D341Med (cell line): ENCODE results near the gene GFOD2.
"Not testable (repeated sequence)": the region's sequence is repeated elsewhere in the genome, so short reads cannot be mapped to it uniquely, and the experiment has no call there.

Experiments
- DNase-seq: peaks from one replicate; pipeline ENCODE4 v3.0.0; 2012; ENCODE audit warnings: low spot score

GFOD2 gene, protein sequence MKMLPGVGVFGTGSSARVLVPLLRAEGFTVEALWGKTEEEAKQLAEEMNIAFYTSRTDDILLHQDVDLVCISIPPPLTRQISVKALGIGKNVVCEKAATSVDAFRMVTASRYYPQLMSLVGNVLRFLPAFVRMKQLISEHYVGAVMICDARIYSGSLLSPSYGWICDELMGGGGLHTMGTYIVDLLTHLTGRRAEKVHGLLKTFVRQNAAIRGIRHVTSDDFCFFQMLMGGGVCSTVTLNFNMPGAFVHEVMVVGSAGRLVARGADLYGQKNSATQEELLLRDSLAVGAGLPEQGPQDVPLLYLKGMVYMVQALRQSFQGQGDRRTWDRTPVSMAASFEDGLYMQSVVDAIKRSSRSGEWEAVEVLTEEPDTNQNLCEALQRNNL

DNA sequence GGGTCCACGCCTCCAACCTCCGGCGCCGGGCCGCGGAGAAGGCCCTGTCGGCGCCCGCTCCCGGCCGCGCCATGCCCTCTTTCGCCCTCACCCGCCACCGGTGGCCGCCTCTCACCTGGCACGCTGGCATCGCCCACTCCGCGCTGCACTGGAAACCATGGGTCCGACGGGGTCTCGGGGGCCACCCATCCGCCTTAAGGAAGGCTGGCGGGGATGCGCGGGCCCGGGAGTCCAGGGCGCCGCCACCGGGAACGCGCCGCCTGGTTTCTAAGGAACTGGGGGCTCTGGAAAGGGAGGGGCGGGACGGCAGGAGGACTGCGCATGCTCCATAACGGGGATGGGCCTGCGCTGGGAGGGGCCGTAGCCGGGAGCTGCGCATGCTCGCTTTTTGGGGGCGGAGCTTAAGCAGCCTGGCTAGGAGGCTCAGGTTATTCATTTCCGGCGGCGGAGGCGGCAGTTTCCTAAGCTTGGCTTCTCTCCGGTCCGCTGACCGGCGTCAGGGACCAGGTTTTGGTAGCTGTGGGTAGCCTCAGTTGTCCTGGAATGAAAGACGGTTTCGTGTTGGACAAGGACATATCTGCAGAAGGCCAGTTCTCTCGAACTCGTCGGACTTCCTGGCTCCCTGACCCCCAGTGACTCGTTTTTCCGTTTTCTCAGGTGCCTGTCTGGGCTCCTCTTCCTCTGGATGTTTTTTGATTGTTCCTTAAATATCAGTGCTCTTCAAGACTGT, at the start of gene GFOD2:
Gene GFOD2 (minus strand): TSS at position 269 of the 730 bp plus-strand sequence. CDS start 33,601 bp downstream, outside the sequence.
- peak; percentile 100 for DNase-seq

GRCh38 chr16:67767953-67768352, 48.8 kb upstream of the GFOD2 start:
- DNase-seq = no peak

- peak; percentile 2 for DNase-seq
Observed at GRCh38 chr16:67766291-67766690, 47.2 kb upstream of the GFOD2 start.

GRCh38 chr16:67764158-67764667, 45.1 kb upstream of the GFOD2 start:
- no peak for DNase-seq

DNA sequence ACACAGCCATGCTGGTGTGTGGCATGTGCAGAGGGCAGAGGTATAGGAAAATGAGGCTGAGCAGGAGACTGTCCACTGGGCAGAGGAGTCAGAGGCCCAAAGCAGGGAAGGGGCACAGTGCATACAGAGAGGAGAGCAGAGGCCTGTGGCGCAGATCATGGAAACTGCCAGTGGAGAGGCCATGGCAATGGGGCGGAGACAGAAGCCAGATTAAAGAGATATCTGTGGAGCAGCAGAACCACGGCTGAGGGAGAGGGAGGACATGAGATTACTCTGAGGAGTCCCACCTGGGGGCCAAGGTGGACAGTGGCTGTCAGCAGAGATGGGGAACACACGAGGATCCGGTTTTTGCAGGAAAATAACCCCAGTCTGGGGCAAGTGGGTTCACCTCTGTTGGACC, 44.0 kb upstream of the GFOD2 start:
- no peak for DNase-seq

DNA sequence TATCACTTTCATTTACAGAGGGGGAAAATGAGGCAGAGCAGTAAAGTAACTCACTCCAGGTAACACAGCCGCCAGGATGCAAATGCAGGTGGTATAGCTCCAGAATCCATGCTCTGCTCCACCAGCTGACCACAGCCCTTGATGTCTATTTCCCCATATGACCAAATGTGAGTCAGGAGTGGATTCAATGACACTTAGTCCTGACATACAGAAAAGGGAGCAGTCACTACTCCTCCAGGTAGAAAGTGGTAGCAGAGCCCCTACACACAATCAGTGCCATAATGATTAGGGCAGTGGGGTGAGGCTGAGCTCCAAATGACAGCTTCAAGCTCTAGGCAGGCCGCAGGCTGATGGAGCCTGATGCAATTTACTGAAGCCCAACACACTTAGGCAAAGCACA, 43.3 kb upstream of the GFOD2 start:
- no peak for DNase-seq

DNA sequence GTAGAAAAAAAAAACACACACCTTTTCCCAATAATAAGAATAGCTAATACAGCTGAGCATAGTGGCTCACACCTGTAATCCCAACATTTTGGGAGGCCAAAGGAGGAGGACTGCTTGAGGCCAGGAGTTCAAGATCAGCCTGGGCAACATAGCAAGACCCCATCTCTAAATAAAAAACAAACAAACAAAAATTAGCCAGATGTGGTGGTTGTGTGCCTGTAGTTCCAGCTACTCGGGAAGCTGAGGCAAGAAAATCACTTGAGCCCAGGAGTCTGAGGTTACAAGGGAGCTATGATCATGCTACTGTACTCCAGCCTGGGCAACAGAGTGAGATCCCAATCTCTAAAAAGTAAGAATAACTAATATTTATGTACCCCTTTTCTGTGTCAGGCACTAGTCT, 42.8 kb upstream of the GFOD2 start:
- no peak for DNase-seq

DNA sequence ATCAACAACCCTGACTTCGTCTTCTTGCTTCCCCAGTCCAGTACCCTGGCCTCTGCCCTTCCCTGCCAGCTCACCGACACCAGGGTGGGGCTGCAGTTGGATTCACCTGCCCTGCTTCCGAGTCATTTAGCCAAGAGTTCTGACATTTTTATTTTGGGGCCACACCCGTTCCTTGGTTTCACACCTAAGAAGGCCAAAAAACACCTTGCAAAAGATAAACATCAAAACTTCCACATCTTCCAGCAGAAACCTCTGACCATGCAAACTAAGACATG, 41.8 kb upstream of the GFOD2 start:
- no peak for DNase-seq

DNA sequence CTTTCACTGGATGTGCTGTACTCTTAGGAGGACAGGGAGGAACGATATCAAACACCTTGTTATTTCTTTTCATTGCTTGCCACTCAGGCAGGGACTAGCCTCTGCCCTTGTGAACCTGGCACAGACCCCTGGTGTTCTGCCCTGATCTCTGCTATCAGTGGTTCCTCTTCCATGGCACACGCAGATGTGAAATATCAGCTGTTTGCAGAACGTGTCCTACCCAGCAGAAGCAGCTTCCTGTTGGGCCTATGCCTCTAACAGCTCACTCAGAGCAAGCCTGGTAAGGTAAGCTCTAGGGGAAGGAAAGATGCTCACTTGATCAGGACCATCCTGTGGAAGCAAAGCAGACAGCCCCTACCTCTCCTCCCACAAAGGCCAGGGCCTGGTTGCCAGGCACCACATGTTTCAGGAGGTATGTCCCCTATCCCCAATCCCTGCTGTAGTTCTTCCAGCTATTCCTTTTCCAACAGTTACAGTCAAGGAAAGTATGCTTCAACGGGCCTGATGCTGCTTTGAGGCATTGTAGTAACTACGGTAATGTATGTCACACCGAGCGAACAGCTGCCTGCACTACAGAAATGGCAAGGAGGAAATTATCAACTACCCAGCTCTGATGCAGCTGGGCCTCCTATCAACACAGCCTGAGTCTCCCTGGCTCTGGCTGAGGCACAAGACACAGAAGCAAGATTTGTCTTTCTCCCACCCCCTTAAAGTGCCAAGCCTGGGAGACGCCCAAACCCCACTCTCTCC, 41.3 kb upstream of the GFOD2 start:
- no peak for DNase-seq

GRCh38 chr16:67758966-67759365, 39.9 kb upstream of the GFOD2 start:
- no peak for DNase-seq

DNA sequence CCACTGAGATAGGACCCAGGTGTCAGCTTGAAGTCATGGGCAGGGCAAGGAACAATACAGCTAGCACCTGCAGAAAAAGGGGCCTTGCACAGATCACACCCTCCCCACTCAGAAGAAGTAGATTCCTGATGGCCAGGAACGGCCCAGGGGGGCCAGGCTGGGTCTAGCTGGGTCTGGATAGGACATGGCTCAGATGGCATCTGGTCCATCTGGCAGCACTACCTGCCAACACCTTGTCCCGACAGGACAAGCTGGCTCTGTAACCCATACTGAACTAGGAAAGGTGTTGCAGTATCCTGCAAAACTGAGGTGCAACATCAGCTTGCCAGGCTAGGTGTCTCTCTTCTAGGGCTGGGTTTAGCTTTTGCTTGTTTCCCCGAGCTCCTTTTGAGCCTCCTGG, 38.9 kb upstream of the GFOD2 start:
- DNase-seq = no peak

- no peak for DNase-seq
Observed at GRCh38 chr16:67752641-67753040, 33.5 kb upstream of the GFOD2 start.

DNA sequence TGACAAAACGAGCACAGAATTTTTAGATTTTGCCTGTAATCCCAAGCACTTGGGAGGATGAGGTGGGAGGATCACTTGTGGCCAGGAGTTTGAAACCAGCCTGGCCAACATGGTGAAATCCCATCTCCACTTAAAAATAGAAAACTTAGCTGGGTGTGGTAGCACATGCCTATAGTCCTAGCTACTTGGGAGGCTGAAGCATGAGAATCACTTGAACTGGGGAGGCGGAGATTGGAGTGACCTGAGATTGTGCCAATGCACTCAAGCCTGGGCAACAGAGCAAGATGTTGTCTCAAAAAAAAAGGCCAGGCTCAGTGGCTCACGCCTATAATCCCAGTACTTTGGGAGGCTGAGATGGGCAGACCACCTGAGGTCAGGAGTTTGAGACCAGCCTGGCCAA, 32.2 kb upstream of the GFOD2 start:
- DNase-seq = not testable (repeated sequence)

DNA sequence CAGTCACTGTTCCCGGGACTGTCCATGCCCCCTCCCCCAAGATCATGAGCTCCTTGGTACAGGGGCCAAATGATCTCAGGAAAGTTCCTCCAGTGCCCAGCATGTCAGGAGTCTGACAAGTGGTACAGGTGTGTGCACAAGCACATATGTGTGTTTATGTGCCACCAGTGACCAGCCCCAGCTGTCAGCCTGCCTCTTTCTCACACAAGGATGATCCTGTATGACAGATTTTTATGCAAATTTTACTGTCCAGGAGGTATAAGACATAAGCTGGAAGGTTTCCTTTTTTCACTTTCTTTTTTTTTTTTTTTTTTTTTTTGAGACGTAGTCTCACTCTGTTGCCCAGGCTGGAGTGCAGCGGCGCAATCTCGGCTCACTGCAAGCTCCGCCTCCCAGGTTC, 31.4 kb upstream of the GFOD2 start:
- DNase-seq = no peak

DNA sequence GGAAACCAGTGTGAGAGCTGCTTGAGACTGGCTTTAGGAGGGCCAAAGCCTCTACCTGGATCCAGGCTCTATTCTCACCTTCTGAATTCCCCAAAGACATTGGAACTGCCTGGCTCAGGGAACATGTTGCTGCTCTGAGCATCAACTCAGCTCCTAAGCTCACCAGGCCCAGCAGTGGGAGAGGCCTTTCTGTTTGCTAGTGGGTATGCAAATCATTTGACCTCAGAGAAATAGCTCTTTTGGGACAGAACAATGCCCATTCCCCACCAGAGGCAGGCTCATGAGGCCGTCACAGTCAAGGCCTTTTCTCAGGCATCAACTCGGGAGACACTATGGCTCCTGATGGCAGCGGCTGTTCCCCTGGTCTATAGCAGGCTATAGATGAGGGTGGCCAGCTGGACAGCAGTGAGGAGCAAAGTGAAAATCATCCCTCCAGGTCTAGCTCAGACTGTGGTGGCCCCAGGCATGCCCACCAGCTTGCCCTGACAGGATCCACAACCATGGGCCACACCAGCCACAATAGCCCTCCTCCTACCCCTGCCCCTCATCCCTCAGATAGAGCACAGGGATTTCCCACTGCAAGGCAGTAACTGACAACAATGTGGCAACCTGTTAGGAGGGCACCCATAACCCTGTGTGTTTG, 30.4 kb upstream of the GFOD2 start:
- DNase-seq = no peak

DNA sequence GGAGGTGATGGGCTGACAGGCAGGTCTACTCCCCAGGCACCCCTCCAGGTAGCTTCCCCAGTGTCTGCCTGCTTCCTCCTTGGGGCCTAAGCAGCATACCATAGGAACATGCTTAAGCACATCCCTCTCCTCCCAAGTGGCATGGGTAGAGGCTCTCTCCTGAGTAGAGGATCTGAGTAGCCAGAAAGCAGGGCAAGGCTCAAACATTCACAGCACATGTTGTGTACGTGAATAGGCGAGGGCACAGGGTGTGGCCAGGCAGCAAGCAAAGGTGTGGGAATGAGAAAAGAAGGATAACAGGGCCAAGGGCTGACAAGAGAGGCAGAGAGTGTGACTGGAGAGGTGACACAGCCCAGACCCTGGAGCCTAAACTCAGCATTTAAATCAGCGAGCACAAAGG, 29.7 kb upstream of the GFOD2 start:
- DNase-seq = no peak

GRCh38 chr16:67746846-67747245, 27.7 kb upstream of the GFOD2 start:
- DNase-seq = no peak

DNA sequence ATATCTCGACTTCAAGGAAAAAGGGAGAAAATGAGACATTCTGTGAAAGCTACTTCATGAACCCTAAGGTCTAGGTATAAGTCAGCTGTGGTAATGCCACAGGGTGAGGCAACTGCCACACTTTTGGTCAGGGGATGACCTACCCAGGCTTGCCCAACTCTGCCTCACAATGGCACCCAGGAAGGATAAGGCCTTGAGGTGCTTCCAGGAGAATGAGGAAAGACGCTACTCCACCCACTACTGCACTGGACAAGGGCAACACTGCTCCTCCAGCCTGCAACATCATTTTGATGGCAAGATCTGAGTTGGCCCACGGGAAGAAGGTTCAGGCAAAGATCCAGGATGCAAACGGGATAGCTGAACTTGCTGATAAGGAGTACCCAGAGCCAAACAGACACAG, 22.0 kb upstream of the GFOD2 start:
- no peak for DNase-seq

- no peak for DNase-seq
Observed at GRCh38 chr16:67740391-67740790, 21.3 kb upstream of the GFOD2 start.

DNA sequence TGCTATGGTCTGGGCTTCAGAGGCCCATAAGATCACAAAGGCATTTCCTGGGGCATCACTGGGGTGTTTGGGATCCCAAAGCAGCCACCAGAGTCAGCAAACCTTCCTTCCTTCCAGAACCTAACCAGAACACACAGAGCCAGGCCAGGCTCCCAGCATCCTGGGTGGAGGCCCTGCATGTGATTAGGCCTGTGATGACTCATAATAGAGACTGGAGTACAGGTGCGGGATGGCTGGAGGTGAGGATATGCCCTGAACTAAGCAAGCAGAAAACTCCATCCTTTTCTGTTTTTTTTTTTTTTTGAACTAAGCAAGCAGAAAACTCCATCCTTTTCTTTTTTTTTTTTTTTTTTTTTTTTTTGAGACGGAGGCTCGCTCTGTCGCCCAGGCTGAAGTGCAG, 17.7 kb upstream of the GFOD2 start:
- DNase-seq = no peak

DNA sequence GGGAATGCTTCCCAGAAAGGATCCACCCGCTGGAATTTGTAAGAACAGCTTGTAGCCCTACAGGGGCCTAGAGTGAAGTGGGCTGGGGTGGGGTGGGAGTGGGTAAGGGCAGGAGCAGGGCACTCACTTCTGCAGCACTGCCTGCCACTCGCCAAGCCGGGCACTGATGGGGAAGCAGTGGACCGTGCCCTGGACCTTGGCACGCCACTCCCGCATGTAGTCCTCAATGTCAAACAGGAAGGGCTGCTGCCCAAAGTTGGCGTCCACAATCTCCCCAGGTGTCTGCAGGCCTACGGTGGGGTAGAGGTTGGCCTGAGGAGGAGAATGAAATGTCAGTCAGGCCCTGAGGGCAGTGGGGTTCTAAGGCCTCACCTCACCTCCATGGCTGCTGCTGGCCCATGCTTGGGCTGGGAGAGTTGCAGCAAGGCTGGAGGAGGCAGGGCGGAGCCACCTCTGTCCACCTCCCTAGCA, 15.7 kb upstream of the GFOD2 start:
- no peak for DNase-seq

DNA sequence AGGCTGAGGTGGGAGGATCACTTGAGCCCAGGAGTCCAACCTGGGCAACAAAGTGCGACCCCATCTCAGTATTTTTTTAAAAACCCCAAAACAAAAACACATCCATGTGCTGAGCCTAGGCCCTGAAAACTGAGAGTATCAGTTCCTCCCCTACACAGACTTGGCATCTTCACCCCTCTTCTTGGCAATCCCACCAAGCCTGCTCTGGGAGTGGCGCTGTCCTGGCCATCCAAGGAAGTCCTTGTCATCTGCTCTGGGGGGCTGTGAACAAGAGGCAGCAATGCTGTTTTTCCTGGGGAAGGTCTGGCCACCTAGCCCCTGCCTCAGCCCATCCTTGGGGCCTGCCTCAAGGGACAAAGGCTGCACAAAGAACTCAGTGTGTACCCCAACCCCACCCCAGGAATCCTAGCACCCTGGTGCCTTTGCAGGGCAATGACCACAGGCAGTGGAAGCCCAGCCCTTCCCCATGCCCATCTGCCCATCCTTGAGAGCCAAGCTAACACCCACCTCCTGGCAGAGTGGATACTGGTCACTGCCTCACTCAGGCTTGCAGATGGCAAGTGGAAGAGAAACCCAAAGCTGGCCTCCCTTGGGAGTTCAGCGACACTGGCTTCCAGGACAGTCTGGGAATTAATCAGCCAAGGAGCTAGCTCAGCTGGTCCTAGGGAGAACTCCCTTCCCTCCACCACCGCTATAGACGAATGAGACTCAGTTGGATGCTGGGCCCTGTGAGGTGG, 14.8 kb upstream of the GFOD2 start:
- DNase-seq = peak; percentile 67
